ENCODE measurements around the gene WNT5B.
"Not testable (repeated sequence)": the region's sequence is repeated elsewhere in the genome, so short reads cannot be mapped to it uniquely, and the experiment has no call there.

WNT5B gene

DNA sequence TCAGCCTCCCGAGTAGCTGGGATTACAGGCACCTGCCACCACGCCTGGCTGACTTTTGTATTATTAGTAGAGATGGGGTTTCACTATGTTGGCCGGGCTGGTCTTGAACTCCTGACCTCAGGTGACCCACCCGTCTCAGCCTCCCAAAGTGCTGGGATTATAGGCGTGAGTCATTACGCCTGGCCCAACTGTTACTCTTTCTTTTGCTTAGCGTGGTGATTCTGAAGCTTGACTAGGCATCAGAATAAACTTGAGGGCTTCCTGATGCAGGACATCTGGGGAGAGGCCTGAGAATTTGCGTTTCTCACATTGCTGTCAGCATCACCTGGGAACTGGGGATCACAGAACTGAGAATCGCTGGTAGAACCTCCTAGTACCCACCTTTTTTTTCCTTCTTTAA, 26.3 kb upstream of the WNT5B start:
- DNase-seq: not testable (repeated sequence)

DNA sequence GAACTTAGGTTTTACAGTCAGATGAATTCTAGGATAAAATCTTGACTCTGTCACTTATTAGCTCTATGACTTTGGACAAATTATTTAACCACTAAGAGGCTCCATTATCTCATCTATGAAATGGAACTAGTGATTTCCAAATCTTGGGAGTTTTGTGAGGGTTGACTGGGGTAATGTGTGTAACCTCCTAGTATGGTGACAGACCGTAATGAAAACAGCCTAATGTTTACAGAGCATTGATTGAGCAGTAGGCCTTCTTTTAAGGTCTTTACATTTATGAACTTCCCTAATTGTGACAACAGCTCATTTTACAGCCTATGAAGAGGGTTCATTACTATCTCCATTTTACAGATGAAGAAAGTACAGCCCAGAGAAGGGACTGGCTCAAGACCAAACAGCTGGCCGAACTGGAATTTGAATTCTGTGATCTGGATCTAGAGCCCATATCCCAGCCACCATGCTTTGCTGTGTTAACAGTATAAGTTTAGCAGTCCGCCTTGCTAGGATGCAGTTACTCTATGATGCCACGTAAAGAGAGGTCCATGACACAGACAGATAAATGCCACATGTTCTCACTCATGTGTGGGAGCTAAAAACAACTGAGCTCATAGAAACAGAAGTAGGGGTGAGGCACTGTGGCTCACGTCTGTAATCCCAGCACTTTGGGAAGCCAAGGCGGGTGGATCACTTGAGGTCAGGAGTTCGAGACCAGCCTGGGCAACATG, 25.6 kb upstream of the WNT5B start:
- no peak for DNase-seq

DNA sequence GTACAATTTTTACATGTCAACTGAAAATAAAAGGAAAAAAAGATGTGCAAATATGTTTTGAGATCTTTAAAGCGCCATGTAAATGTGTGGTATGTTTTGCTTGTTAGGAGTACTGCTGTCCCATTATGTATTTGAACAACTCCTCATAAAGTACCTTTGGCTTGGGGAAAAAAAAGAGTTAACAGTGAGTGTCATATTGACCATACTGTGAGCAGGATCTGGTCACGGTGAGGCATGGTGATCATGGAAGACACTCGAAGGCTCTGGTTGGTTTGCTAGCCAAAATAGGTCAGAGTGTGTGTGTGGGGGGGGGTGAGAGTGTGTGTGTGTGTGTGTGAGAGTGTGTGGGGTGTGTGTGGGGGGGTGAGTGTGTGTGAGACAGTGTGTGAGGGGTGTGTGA, 24.6 kb upstream of the WNT5B start:
- DNase-seq: no peak

DNA sequence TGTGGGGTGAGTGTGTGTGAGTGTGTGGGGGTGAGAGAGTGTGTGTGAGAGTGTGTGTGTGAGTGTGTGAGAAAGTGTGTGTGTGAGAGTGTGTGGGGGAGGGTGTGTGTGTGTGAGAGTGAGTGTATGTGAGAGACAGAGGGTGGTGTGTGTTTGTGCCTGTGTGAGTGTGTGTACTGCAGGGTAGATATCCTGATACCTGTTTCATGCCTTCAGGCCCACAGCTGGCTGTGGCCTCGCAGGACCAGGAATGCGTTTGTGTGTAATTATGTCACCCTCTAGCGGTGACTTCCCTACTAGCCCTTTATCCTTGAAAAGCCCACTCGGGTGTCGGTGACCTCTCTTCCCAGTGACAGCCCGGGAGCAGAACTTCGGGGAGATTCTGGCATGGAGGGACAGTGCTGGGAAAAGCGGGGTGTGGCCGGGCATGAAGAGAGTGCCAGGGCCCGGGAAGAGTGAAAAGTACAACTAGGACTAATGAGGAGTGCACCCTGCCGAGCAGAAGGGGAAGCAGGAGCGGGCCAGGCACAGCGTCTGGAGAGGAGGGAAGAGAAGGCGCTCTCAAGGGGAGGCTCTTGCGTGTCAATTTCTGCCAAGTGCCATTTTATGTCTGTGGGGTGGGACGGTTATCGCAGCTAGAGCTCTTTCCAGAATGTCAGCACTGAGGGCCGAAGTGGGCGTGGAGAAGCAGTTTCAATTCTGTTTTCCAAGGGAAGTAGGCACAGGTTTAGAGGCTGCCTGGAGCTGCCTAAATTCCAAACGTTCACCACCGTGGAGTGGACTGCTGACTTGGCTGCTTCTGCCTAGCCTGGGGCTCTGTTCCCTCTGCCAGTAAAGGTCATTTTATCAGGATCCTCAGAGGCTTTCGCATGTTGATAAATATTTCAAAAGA, 23.7 kb upstream of the WNT5B start:
- DNase-seq: peak; percentile 97

DNA sequence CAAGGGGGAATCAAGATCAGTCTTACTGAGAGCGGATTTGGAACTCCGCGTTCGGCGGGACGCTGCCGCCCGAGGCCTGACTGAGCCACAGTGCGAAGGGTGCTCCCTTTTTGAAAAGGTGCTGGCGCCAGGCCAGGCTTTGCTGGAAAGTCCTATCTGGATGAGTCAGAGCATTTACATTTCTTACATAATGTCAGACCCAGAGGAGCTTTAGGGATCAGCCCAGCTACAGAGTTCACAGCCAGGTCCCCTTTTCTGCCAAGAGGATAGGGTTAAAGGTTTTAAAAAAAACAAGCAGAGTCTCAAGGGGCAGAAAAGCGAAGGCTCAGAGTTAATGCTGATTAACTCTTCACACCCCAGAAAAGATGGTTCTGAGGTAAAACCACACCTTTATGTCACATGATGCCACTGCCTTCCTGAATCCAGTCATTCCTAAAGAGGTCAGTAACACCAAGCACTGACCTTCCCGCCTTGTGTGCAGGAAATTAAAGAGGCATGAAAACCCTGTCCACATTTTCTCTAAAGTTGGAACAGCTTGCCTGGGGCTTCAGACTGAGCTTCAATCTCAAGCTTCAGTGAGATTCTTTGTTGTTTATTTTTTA, 22.9 kb upstream of the WNT5B start:
- no peak for DNase-seq

DNA sequence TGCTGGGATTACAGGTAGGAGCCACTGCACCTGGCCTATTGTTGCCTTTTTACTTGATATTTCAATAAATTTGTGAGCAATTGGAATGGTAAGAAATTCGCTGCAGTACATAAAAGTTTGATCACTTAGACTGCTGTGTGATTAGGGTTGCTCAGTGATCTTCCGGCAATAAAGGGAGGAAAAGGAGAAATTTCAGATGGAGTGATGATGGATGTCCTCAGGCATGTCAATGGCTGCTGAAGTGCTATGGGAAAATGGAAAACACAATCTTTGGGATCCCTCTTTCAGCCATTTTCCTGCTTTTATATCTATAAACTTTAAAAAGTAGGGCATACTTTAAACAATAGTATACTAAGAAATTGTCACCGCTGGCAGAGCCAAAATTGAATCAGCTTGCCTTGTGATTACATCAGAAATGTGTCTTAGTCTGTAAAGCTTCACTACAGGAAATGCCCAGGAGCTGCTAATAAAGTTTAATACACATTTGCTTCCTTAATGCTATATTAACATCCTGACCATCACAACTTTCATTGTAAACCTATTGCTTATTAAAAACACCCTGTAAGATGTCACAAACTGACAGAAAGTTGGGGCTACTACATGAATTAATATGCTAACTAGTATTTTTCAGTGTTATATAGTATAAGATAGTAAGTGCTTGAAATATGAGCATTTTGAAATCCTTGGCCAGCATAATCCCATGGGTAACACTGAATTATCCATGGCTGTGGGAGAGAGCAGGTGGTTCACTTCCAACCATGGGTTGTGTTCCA, 20.9 kb upstream of the WNT5B start:
- DNase-seq: no peak

DNA sequence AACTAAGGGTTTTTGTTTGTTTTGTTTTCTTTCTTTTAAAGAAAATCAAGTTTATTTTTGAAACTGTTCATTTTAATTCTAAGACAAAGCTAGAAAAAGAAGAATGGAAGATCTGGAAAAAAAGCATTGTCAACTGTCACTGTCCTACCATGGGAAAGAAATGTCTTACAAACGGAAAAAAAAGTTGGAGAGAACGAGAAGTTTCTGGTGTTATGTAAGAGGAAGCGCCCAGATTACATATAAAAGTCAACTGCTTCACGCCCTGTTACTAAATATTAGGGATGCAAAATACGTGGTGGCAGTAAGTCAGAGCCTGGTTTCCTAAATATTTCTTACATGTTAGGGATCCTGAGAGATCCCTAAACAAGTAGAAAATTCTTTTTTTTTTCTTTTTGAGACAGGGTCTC, 20.3 kb upstream of the WNT5B start:
- no peak for DNase-seq

DNA sequence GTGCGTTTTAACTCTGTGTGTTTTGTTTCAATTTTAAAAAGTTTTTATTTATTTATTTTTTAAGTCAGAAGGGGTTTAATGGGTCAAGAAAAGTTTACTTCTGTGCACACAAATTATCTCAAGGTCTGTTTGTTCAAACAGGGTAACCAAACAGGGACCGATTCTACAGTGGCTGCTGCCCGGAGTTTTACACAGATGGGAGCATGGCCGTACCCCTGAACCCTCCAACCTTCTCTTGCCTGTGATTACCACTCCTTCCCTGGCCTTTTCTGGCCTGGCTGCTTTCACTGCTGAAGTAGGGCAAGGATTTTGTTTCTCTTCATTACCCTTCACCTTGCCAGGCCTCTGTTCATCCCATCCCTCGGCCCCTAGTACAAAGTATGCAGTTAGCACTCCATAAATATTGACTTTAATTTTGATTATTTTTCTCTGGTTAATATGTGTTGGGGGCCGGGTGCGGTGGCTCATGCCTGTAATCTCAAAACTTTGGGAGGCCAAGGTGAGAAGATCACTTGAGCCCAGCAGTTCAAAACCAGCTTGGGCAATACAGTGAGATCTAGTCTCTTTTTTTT, 18.9 kb upstream of the WNT5B start:
- no peak for DNase-seq

DNA sequence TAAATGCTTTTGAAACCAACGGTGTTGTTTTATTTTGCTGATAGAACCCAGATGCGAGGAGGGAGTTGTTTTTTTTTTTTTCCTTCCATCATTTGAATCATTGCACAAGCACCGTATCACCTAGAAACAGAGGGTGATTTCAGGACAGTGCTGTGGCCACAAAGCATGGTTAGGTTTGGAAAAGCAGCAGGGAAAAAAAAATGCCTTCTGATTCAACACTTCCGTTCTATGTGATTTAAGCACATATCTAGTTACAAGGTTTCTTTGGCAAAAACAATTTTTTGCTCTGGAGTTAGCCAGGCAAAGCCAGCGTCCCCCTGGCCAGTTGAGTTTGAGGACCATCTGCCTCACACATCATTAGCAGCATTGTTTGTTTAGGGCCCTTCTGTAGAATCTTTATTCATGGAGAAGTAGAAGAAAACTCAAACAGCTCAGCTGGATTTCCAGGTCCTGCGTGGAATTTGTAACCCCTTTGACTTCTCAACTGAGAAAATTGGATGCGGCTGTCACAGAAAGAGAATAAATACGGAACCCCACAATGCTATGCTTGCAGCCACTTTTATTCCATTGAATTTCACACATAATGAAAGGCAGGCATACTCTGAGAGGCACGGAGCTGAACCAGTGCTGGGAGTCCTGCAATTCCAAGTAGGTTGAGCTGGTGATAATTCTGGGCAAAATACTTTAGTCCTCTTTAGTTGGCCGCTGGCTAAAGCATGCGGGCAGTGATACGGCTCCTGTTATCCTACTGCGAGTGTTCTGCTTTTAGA, 17.0 kb upstream of the WNT5B start:
- no peak for DNase-seq

DNA sequence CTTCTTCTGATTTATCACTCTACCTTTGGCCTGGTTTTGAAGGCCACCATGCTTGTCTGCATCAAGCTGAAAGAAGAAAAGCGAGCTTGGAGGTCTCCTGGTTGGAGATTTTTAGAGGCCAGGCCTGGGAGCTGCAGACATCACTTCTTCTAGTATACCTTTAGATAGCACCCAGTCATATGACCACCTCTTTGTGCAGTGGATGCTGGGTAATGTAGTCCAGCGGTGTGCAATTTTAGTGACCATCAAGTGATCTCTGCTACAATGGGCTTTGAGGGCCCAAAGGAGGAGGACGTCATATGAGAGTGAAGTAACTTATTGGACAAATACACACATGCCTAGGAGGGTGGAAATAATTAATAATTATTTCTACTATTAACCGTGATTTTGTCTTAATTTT, 15.2 kb upstream of the WNT5B start:
- DNase-seq: no peak

DNA sequence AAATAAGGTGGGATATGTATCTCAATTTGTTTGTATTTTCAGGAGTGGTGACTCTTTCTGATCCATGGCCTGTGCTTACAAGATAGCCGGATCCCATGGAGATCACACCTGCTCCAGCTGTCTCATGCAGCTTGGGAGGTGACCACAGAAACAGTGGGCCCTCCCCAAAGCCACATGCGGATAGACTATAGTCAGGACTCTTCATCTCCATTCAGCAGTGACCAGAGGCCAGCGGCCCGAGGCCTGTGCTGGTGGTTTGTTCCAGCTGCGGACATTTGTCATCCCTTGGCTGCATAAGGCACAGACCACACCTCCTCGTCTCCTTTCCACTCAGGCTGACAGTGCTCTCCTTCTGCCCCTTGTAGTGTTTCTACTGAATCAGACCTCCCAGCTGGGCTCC, 14.7 kb upstream of the WNT5B start:
- no peak for DNase-seq

DNA sequence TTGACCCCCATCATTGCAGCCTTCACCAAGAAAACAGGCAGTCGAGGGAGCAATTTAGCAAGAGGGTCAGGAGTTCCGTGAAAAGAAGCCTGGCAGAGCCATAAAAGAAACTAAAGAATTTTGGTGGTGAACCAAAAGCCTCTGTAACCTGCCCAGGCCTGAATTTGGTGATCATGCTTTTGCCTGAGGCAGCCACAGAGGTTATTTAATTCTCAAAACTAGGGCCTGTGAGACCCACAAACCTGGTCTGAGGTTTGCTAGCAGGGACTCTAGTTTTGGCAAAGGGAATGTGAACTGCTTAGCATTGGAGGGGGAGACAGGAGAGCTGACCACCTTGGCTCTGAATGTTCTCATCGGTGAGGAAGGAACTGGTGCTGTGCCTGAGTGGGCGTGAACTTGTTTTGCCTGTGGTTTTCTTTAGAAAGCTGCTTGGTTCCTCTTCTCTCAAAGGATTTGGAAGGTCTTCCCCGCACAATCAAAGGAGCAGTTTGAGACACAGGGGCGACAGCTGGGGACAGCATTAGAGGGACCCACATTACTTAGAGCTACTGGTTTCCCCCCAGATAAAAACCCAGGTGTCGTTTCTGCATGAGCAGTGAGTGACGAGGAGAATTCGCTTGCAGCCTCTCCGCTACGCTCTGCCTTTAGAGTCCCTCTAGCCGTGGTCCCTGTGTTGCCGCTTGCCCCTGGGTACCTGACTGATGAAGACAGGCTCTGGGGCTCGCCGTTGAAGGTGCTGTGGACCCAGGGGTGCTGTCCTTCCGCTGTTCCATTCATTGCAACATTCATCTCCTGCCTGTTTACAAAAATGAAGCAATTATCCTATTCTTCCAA, 12.6 kb upstream of the WNT5B start:
- DNase-seq: no peak

DNA sequence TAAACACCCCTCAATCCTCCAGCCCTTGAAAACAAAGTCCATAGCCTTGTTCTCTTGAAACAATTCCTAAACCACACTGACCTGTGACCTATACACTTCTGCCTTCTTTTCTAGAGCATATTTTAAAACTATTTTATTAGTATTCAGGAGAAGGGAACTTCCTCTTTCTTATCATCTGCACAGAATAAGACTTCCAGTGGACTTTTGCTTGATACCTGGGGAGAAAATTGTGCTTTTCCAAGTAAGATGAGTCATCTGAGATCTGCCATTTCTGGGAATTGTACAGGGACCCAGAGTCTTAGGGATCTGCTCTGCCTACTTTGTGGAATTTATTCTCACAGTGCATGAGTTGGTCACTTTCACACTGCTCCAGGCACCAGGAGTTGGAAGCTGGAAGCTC, 10.5 kb upstream of the WNT5B start:
- DNase-seq: peak; percentile 36

DNA sequence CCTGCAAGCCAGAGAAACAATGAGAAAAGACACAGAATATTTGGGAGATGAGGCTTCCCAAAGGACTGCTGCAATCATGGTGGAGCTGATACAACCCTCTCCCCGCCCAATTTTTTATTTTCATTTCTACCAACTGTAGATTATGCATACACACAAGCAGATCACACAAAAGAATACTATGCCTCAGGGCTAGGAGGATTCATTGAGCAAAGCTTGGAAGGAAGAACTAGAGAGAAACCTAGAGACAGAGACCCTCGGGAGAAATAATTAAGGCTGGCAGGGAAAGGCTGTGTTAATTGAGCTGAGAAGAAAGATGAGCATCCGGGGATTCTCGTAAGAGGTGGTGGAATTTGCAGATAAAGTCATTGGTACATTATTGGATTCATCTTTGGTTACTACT, 9.9 kb upstream of the WNT5B start:
- DNase-seq: no peak

DNA sequence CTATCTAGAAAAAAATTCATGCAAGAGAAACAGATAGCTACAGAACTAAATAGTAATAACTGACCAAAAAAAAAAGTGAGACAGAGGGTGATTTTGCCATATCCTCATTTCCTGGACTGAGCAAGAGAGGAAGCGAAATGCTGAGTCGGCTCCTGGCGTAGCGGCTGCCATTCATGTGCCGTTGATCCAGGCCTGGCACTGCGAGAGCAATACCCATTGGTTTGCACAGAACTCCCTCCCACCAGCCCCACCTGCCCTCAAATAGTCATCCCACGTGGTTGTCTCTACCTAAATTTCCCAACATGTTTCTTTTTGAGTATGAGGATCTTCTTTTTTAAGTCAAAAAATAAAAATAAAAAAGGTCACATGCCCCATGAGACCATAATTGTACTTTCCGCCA, 9.4 kb upstream of the WNT5B start:
- DNase-seq: no peak

DNA sequence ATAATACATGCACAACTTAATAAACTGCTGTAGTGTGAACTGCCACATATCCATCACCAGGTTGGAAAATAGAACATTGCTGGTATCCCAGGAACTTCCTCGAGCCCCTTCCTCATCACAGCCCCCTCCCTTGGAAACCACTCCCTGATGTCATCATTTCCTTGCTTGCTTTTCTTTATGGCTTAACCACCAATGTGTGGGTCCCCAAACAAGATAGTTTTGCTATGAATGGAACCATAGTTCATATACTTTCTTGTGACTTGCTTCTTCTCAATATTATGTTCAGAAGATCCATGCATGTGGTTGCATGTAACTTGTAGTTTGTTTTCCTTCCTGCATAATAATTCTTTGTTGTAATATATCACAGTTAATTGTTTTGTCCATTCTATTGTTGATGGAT, 8.9 kb upstream of the WNT5B start:
- DNase-seq: no peak

DNA sequence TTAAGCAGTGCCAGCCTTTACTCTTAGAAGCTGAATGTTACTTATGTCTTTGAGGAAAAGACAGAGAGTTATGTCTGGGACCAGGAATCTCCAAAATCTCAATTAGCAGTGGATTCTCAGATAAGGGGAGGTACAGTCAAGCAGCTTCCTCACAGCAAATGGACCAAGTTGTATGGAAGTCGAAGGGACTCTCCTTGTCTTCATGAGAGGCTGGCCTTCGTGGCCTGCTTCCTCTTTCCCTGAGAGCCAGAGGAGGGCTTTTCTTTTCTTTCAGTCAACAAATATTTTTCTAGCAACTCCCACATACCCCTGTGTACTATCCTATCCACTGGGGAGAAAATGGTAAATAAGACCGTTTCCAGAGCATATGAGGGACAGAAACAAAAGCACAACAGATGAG, 6.6 kb upstream of the WNT5B start:
- no peak for DNase-seq

DNA sequence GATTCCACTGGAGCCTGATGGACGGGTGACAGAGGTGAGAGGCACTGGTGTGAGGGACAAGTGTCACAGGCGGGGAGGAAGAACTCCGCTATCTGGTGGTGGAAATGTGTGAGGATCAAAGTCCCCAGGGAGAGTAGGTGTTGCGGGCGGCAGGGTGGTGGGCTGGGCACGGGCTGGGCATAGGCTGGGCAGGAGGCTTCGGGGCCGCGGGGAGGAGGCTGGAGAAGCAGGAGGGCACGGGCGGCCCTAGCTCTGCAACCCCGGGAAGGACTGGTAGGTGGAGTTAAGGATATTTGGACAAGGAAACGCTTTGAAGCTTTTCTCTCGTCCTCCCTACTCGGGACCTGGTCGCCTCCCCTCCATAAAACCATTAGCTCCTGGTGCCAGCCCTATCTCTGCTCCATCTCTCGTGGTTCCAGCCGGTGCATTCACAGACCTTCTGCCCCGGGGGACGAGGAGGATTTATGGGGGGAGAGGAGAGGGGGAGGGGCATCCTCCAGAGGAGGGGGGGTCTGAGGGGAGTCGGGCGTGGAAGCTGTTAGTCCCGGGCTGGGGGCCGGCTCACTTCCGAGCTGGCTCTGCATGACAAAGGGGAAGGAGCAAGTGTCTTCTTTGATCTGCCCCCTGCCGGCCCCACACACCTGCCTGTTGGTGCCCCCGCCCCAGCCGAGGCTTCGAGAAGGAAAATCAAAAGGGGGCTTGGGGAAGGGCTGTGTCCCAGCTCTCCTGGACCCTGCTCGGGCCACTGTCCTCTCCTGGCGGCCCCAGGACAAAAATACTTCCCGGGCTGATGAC, 504 bp downstream of the WNT5B start:
- no peak for DNase-seq

DNA sequence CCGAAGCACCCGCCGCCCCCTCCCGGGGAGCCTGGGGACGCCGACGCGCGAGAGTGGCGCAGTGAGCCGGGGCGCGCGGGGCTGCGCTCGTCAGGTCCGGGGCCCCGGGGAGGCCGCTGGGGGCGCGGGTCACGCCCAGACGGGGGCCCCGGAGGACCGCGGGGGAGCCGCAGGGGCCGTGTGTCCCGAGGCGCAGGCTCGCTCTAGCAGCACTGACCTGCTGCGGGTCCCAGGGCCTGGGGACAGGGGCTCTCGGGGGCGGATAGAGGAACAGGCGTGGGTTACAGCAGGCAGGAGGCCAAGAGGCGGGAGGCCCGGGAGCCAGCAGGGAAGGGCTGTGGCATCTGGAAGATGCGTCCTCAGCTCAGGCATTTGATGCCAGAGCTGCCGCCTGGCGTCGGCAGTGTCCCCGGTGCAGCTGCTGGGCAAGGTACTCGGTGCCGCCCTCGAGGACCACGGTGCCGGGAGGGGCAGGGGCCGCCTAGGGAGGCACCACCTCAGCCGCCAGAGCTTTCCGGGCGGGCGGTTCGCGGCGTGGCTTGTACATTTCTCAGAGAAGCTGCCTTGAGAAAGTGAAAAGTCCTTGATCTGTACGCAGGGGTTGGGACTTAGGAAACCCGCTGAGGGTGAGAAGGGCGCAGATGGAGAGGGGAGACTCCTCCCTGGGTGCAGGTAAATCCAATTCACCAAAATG, 1.2 kb downstream of the WNT5B start:
- DNase-seq: no peak
